Measurements from ENCODE around the gene KLF9. TPM values are rescaled to one million over a fixed set of nuclear protein-coding genes. Genes with fewer than 3 reads are reported as not detected.

The KLF9 gene
- total and polyA plus RNA-seq, 2 donors (not counting 1 experiment from before 2014, with no cell fraction given) = 27.0 to 27.6 TPM

DNA sequence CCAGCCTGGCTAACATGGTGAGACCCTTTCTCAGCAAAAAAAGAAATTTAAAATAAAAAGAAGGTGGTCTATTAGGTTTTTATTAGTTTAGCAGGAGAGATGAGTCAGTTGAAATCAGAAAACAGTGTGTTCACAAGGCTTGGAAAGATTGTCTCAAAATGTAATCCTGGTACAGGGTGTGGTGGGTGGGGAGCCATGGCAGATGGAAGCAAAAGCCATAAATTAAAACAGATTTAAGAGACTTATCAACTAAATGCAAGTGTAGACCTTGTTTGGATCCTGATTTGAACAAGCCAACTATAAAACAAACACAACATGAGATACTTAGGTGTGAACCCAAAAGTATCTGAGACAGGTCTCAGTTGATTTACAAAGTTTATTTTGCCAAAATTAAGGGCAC lies 42.8 kb upstream of the KLF9 start:
- H3K4me2 ChIP-seq (ENCODE audit: extremely low read depth, insufficient read depth, low read length) = no peak overlapping the region
- no peaks in the 10 kb centered on the region for H3K79me2 ChIP-seq (ENCODE audit: control insufficient read depth, insufficient read depth, low read length)
- DNase-seq (ENCODE audit: low read depth in 2 of 2) = no peak

DNA sequence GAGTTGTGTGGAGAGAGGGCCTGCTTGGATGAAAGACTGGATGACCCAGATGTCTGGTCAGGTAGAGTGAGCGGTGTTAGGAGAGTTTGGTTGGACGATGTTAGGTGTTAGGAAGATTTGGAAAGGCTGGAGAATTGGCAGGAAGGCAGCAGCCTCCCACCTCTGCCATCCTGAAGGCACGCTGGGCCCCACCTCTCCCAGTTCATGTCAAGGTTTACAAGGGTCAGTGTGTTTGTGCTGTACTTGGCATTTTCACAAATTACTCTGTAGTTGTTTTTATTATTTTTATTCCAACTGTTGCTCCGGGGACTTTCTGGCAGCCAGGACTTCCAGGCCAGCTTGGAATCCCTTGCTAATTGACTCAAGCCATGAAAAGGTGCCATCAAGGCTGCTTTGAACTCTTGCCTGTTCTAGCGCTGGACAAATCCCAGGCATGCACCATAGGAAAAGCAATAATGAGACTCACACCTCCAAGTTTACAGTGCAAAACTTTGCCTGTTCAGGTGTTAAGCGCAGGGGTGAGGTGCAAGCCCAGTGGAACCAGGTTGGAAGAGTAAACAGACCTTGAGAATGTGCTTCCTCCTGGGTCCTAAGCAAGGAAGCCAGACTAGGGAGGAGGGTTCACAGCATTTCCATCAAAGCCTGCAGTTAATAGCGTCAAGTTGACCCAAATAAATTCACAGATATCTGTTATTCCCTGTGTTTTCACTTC lies 41.7 kb upstream of the KLF9 start:
- Histone ChIP-seq H3K27me3 (ENCODE audit: control insufficient read depth, insufficient read depth, low read length) (no peaks in the 10 kb centered on the region), H4K20me1 (ENCODE audit: control insufficient read depth, extremely low read depth, insufficient read depth, low read length) (no peaks in the 10 kb centered on the region), H3K36me3 (ENCODE audit: control insufficient read depth, insufficient read depth, low read length) (no peaks in the 10 kb centered on the region), H3K4me3 (replicated peaks in 1 of 4; ENCODE audit: control extremely low read depth in 1 of 4, insufficient read depth in 1 of 4, low read depth in 3 of 4, low read length in 4 of 4) (no peak overlapping the region), H3K9me3 (ENCODE audit: control insufficient read depth, insufficient read depth, low read depth, low read length) (no peaks in the 10 kb centered on the region), H3K27ac (ENCODE audit: insufficient read depth, low read length) (no peak overlapping the region), H2AFZ (ENCODE audit: low read length) (no peak overlapping the region), H3K79me2 (ENCODE audit: control insufficient read depth, insufficient read depth, low read length) (no peaks in the 10 kb centered on the region), H3K9ac (ENCODE audit: insufficient read depth, low read length) (no peak overlapping the region), H3K4me2 (ENCODE audit: extremely low read depth, insufficient read depth, low read length) (no peak overlapping the region), H3K4me1 (ENCODE audit: control insufficient read depth, extremely low read depth, insufficient read depth, low read length) (no peaks in the 10 kb centered on the region)
- DNase-seq (ENCODE audit: low read depth in 2 of 2) = no peak
- TF ChIP-seq, protein P1, sequence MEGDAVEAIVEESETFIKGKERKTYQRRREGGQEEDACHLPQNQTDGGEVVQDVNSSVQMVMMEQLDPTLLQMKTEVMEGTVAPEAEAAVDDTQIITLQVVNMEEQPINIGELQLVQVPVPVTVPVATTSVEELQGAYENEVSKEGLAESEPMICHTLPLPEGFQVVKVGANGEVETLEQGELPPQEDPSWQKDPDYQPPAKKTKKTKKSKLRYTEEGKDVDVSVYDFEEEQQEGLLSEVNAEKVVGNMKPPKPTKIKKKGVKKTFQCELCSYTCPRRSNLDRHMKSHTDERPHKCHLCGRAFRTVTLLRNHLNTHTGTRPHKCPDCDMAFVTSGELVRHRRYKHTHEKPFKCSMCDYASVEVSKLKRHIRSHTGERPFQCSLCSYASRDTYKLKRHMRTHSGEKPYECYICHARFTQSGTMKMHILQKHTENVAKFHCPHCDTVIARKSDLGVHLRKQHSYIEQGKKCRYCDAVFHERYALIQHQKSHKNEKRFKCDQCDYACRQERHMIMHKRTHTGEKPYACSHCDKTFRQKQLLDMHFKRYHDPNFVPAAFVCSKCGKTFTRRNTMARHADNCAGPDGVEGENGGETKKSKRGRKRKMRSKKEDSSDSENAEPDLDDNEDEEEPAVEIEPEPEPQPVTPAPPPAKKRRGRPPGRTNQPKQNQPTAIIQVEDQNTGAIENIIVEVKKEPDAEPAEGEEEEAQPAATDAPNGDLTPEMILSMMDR (conservative IDR thresholded peaks at IDR 0.05 in 1 of 2, IDR thresholded peaks at IDR 0.05 in 1 of 2; ENCODE audit: low read depth in 1 of 2, low read length in 2 of 2) = no peak
- TF ChIP-seq EZH2 (IDR thresholded peaks at IDR 0.05; ENCODE audit: low read length, missing control alignments) = no peak

More for the DNA sequence above, 42.8 kb upstream of the KLF9 start:
- Histone ChIP-seq H3K4me1 (ENCODE audit: control insufficient read depth, extremely low read depth, insufficient read depth, low read length) (no peaks in the 10 kb centered on the region), H3K27me3 (ENCODE audit: control insufficient read depth, insufficient read depth, low read length) (no peaks in the 10 kb centered on the region), H4K20me1 (ENCODE audit: control insufficient read depth, extremely low read depth, insufficient read depth, low read length) (no peaks in the 10 kb centered on the region), H3K9ac (ENCODE audit: insufficient read depth, low read length) (no peak overlapping the region), H3K9me3 (ENCODE audit: control insufficient read depth, insufficient read depth, low read depth, low read length) (no peaks in the 10 kb centered on the region), H2AFZ (ENCODE audit: low read length) (no peak overlapping the region), H3K4me3 (replicated peaks in 1 of 4; ENCODE audit: control extremely low read depth in 1 of 4, insufficient read depth in 1 of 4, low read depth in 3 of 4, low read length in 4 of 4) (no peak overlapping the region), H3K27ac (ENCODE audit: insufficient read depth, low read length) (no peak overlapping the region), H3K36me3 (ENCODE audit: control insufficient read depth, insufficient read depth, low read length) (no peaks in the 10 kb centered on the region)
- no peak for TF ChIP-seq EZH2 (IDR thresholded peaks at IDR 0.05; ENCODE audit: low read length, missing control alignments)
- TF ChIP-seq, protein P1 (conservative IDR thresholded peaks at IDR 0.05 in 1 of 2, IDR thresholded peaks at IDR 0.05 in 1 of 2; ENCODE audit: low read depth in 1 of 2, low read length in 2 of 2) = no peak

DNA sequence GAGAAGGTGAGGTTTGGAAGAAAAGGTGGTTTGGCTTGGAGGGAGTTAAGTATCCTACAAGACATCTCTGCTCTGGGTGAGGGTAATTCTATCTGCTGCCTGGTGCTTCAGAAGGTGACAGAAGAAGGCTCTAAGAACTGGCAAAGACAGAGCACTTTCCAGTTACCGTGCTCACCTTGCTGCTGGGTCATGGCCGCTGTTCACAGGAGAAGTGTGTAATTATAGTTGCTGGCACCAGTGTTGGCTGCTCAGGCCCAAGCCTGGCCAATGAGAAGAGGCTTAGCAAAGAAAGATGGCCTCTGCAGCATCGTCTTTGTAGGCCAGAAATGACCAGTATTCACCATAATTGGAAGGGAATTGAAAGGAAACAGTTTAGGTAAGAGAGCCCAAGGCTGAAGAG lies 37.9 kb upstream of the KLF9 start:
- Histone ChIP-seq H3K9ac (ENCODE audit: insufficient read depth, low read length) (no peak overlapping the region), H3K36me3 (ENCODE audit: control insufficient read depth, insufficient read depth, low read length) (no peaks in the 10 kb centered on the region)

More for the DNA sequence above, 37.9 kb upstream of the KLF9 start:
- no peaks in the 10 kb centered on the region for H4K20me1 ChIP-seq (ENCODE audit: control insufficient read depth, extremely low read depth, insufficient read depth, low read length)
- DNase-seq (ENCODE audit: low read depth in 2 of 2) = no peak
- H3K4me2 ChIP-seq (ENCODE audit: extremely low read depth, insufficient read depth, low read length) = no peak overlapping the region
- H3K4me1 ChIP-seq (ENCODE audit: control insufficient read depth, extremely low read depth, insufficient read depth, low read length) = no peaks in the 10 kb centered on the region
- no peaks in the 10 kb centered on the region for H3K27me3 ChIP-seq (ENCODE audit: control insufficient read depth, insufficient read depth, low read length)
- no peaks in the 10 kb centered on the region for H3K79me2 ChIP-seq (ENCODE audit: control insufficient read depth, insufficient read depth, low read length)
- no peak overlapping the region for H3K27ac ChIP-seq (ENCODE audit: insufficient read depth, low read length)
- TF ChIP-seq, protein P1 (conservative IDR thresholded peaks at IDR 0.05 in 1 of 2, IDR thresholded peaks at IDR 0.05 in 1 of 2; ENCODE audit: low read depth in 1 of 2, low read length in 2 of 2) = no peak
- no peak for TF ChIP-seq EZH2 (IDR thresholded peaks at IDR 0.05; ENCODE audit: low read length, missing control alignments)
- H3K9me3 ChIP-seq (ENCODE audit: control insufficient read depth, insufficient read depth, low read depth, low read length) = no peaks in the 10 kb centered on the region
- no peak overlapping the region for H3K4me3 ChIP-seq (replicated peaks in 1 of 4; ENCODE audit: control extremely low read depth in 1 of 4, insufficient read depth in 1 of 4, low read depth in 3 of 4, low read length in 4 of 4)
- no peak overlapping the region for H2AFZ ChIP-seq (ENCODE audit: low read length)

All from fibroblast of lung (primary cell).